ENCODE measurements around the gene AGK. TPM values are rescaled to one million over a fixed set of nuclear protein-coding genes. Genes with fewer than 3 reads are reported as not detected.
A peak's percentile ranks its signal among the peaks of the same experiment; 100 is the strongest.

The AGK gene
- total and polyA plus RNA-seq, 4 donors: 13.7 to 39.1 (median 20.9) TPM

DNA sequence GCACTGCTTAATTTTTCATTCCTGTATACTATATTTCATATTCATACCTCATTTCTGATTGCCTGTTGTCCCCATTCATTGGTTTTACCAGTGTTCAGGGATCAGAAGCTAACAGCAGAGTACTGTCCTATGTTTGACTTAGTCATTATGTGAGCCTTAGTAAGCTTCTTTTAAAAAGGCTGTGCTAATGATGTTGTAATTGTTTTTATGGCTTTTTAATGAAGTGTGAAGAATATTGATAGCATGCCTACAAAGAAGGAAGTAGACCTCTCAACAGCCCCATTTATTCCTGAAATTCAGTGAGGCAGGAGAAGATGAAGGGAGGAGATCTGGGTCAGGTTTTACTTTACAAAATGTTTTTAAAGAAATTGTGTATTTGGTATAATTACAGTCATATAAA lies 61.7 kb downstream of the AGK start:
- TF ChIP-seq, protein P1, sequence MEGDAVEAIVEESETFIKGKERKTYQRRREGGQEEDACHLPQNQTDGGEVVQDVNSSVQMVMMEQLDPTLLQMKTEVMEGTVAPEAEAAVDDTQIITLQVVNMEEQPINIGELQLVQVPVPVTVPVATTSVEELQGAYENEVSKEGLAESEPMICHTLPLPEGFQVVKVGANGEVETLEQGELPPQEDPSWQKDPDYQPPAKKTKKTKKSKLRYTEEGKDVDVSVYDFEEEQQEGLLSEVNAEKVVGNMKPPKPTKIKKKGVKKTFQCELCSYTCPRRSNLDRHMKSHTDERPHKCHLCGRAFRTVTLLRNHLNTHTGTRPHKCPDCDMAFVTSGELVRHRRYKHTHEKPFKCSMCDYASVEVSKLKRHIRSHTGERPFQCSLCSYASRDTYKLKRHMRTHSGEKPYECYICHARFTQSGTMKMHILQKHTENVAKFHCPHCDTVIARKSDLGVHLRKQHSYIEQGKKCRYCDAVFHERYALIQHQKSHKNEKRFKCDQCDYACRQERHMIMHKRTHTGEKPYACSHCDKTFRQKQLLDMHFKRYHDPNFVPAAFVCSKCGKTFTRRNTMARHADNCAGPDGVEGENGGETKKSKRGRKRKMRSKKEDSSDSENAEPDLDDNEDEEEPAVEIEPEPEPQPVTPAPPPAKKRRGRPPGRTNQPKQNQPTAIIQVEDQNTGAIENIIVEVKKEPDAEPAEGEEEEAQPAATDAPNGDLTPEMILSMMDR (IDR thresholded peaks at IDR 0.05; ENCODE audit: control extremely low read depth, extremely low read depth): no peak
- H3K9me3 ChIP-seq (ENCODE audit: control insufficient read depth in 4 of 4, insufficient read depth in 3 of 4, low read length in 3 of 4): no peaks in the 10 kb centered on the region
- H3K4me3 ChIP-seq: no peak overlapping the region
- no peak overlapping the region for H3K9ac ChIP-seq (ENCODE audit: insufficient read depth in 1 of 2, low read length in 2 of 2)
- DNase-seq (peak in 2 of 3 donors; percentile 49 to 55), ATAC-seq (ENCODE audit: insufficient read depth, low FRiP score) (no peak)
- no peak overlapping the region for H3K27ac ChIP-seq (ENCODE audit: low read depth in 1 of 2, low read length in 1 of 2)
- peaks cover 0 to 3% (median 0%) of the 10 kb centered on the region in 5 donors for H3K4me1 ChIP-seq (ENCODE audit: control insufficient read depth in 5 of 5, insufficient read depth in 5 of 5, low read length in 5 of 5)
- H3K36me3 ChIP-seq (ENCODE audit: control insufficient read depth in 4 of 4, insufficient read depth in 4 of 4, low read length in 4 of 4): peaks cover 2 to 20% (median 14%) of the 10 kb centered on the region in 4 donors
- H3K27me3 ChIP-seq (ENCODE audit: control insufficient read depth in 3 of 3, insufficient read depth in 3 of 3, low read length in 2 of 3): no peaks in the 10 kb centered on the region

GRCh38 chr7:141617280-141617679 lies 66.1 kb downstream of the AGK start:
- peaks cover 0 to 3% (median 0%) of the 10 kb centered on the region in 5 donors for H3K4me1 ChIP-seq (ENCODE audit: control insufficient read depth in 5 of 5, insufficient read depth in 5 of 5, low read length in 5 of 5)
- H3K27ac ChIP-seq (ENCODE audit: low read depth in 1 of 2, low read length in 1 of 2): no peak overlapping the region
- ATAC-seq (ENCODE audit: insufficient read depth, low FRiP score) (no peak), DNase-seq (no peak)
- H3K9me3 ChIP-seq (ENCODE audit: control insufficient read depth in 4 of 4, insufficient read depth in 3 of 4, low read length in 3 of 4): no peaks in the 10 kb centered on the region
- no peaks in the 10 kb centered on the region for H3K27me3 ChIP-seq (ENCODE audit: control insufficient read depth in 3 of 3, insufficient read depth in 3 of 3, low read length in 2 of 3)
- no peak overlapping the region for H3K4me3 ChIP-seq
- TF ChIP-seq, protein P1 (IDR thresholded peaks at IDR 0.05; ENCODE audit: control extremely low read depth, extremely low read depth): no peak
- H3K36me3 ChIP-seq (ENCODE audit: control insufficient read depth in 4 of 4, insufficient read depth in 4 of 4, low read length in 4 of 4): peaks cover 5 to 14% (median 11%) of the 10 kb centered on the region in 4 donors
- no peak overlapping the region for H3K9ac ChIP-seq (ENCODE audit: insufficient read depth in 1 of 2, low read length in 2 of 2)

- no peak overlapping the region for H3K9ac ChIP-seq (ENCODE audit: insufficient read depth in 1 of 2, low read length in 2 of 2)
- TF ChIP-seq, protein P1 (IDR thresholded peaks at IDR 0.05; ENCODE audit: control extremely low read depth, extremely low read depth): no peak
- DNase-seq: peak in 1 of 3 donors; percentile 2
- ATAC-seq (ENCODE audit: insufficient read depth, low FRiP score): no peak
- H3K27ac ChIP-seq (ENCODE audit: low read depth in 1 of 2, low read length in 1 of 2): no peak overlapping the region
- WGBS, 2 donors: 86 to 90% methylated on average over 4 of the region's 4 CpGs
- peaks cover 7 to 22% (median 18%) of the 10 kb centered on the region in 4 donors for H3K36me3 ChIP-seq (ENCODE audit: control insufficient read depth in 4 of 4, insufficient read depth in 4 of 4, low read length in 4 of 4)
- no peaks in the 10 kb centered on the region for H3K9me3 ChIP-seq (ENCODE audit: control insufficient read depth in 4 of 4, insufficient read depth in 3 of 4, low read length in 3 of 4)
- peaks cover 0 to 3% (median 0%) of the 10 kb centered on the region in 5 donors for H3K4me1 ChIP-seq (ENCODE audit: control insufficient read depth in 5 of 5, insufficient read depth in 5 of 5, low read length in 5 of 5)
- no peaks in the 10 kb centered on the region for H3K27me3 ChIP-seq (ENCODE audit: control insufficient read depth in 3 of 3, insufficient read depth in 3 of 3, low read length in 2 of 3)
- H3K4me3 ChIP-seq: no peak overlapping the region
Measured at GRCh38 chr7:141619745-141620144, 68.5 kb downstream of the AGK start.

GRCh38 chr7:141624763-141625162 lies 73.6 kb downstream of the AGK start:
- Histone ChIP-seq H3K4me1 (ENCODE audit: control insufficient read depth in 5 of 5, insufficient read depth in 5 of 5, low read length in 5 of 5) (no peaks in the 10 kb centered on the region), H3K27ac (ENCODE audit: low read depth in 1 of 2, low read length in 1 of 2) (no peak overlapping the region), H3K4me3 (no peak overlapping the region), H3K36me3 (ENCODE audit: control insufficient read depth in 4 of 4, insufficient read depth in 4 of 4, low read length in 4 of 4) (peaks cover 7 to 20% (median 19%) of the 10 kb centered on the region in 4 donors), H3K9ac (ENCODE audit: insufficient read depth in 1 of 2, low read length in 2 of 2) (no peak overlapping the region), H3K9me3 (ENCODE audit: control insufficient read depth in 4 of 4, insufficient read depth in 3 of 4, low read length in 3 of 4) (no peaks in the 10 kb centered on the region), H3K27me3 (ENCODE audit: control insufficient read depth in 3 of 3, insufficient read depth in 3 of 3, low read length in 2 of 3) (no peaks in the 10 kb centered on the region)
- ATAC-seq (ENCODE audit: insufficient read depth, low FRiP score): no peak
- 94 to 100% methylated on average over 1 of the region's 1 CpG for WGBS, 2 donors
- DNase-seq: no peak
- TF ChIP-seq, protein P1 (IDR thresholded peaks at IDR 0.05; ENCODE audit: control extremely low read depth, extremely low read depth): no peak

All from lung (tissue), 12 donors.